HEK293T (cell line): Measurements from ENCODE around the gene SLC25A6.

Source experiments
- BHLHE40 ChIP-seq: fragments of 450-650 bp; IDR thresholded peaks from 2 replicates; pipeline ENCODE4 v1.6.1; 2016; ENCODE audit warnings: mild to moderate bottlenecking, moderate library complexity, borderline replicate concordance
- ELF4 ChIP-seq: fragments of 450-650 bp; IDR thresholded peaks from 2 replicates; pipeline ENCODE4 v1.6.1; 2017; ENCODE audit warnings: antibody characterized with exemption
- FOXA1 ChIP-seq: fragments of 450-650 bp; IDR thresholded peaks from 2 replicates; pipeline ENCODE4 v1.6.1; 2016; ENCODE audit warnings: mild to moderate bottlenecking
- FOXM1 ChIP-seq: fragments of 450-650 bp; IDR thresholded peaks from 2 replicates; pipeline ENCODE4 v1.6.1; 2017; ENCODE audit warnings: mild to moderate bottlenecking, borderline replicate concordance
- SP1 ChIP-seq: fragments of 450-650 bp; IDR thresholded peaks from 2 replicates; pipeline ENCODE4 v1.6.1; 2017

DNA sequence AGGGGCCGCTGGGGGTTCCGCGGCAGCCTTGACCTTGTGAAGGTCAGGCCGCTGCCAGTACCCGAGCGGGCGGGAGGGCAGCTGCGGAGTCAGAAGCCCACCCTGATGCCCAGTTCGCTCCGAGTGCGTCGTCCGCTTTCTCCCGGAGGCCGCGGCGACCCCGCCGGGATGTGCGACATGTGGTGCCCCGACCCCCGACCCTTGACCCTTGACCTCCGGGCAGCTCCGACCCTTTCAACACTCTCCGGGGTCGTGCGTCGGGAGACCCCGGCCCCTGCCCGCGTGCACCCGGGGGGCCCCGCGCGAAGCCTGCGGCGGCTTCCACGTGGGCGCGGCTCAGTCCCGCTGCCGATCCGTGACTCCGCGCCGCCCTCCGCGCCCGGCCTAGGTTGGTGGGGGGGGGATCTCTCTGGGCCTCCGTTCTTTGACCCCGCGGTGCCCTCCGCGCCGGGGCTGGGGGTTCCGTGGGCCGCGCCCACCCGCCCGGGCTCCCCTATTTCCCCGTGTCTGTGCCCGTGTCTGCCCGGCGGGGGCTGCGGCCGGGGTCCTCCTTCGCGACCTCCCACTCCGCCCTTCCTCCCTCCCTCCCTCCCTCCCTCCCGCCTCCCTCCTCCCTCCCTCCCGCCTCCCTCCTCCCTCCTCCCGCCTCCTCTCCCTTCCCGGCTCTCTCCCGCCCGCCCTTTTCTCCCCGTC is 609 bp upstream of the SLC25A6 start:
- TF ChIP-seq FOXM1 (no peak), FOXA1 (no peak), ELF4 (no peak; the same call in 1 of the 2 replicates), BHLHE40 (no peak), SP1 (no peak)
